Esophagus muscularis mucosa (tissue), 3 donors: Measurements from ENCODE around the gene LGALS7B.
"Not testable (repeated sequence)": the region's sequence is repeated elsewhere in the genome, so short reads cannot be mapped to it uniquely, and the experiment has no call there.

ENCODE experiments used
- EP300 ChIP-seq: sonication (generic); formaldehyde crosslinking; IDR thresholded peaks from one replicate; pipeline ENCODE4 v1.6.1; 2017; ENCODE audit warnings: antibody characterized with exemption
- TF ChIP-seq, protein P1 (sequence below), 3 experiments: fragments of 200-600 bp in 2 of 3; fragments of 450-650 bp in 1 of 3; sonication (generic) in 2 of 3; IDR thresholded peaks; one replicate each; pipeline ENCODE4 v1.5.1; 2017 to 2019; ENCODE audit warnings: antibody characterized with exemption in 3 of 3, mild to moderate bottlenecking in 2 of 3, moderate library complexity in 1 of 3

DNA sequence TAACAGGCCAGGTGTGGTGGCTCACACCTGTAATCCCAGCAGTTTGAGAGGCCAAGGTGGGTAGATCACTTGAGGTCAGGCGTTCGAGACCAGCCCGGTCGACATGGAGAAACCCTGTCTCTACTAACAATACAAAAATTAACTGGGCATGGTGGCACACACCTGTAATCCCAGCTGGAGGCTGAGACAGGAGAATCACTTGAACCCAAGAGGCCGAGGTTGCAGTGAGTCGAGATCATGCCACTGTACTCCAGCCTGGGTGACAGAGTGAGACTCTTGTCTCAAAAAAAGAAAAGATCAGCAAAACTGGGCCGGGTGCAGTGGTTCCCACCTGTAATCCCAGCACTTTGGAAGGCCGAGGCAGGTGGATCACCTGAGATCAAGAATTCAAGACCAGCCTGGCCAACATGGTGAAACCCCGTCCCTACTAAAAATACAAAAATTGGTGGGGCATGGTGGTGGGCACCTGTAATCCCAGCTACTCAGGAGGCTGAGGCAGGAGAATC, 27.1 kb upstream of the LGALS7B start:
- TF ChIP-seq, protein P1, sequence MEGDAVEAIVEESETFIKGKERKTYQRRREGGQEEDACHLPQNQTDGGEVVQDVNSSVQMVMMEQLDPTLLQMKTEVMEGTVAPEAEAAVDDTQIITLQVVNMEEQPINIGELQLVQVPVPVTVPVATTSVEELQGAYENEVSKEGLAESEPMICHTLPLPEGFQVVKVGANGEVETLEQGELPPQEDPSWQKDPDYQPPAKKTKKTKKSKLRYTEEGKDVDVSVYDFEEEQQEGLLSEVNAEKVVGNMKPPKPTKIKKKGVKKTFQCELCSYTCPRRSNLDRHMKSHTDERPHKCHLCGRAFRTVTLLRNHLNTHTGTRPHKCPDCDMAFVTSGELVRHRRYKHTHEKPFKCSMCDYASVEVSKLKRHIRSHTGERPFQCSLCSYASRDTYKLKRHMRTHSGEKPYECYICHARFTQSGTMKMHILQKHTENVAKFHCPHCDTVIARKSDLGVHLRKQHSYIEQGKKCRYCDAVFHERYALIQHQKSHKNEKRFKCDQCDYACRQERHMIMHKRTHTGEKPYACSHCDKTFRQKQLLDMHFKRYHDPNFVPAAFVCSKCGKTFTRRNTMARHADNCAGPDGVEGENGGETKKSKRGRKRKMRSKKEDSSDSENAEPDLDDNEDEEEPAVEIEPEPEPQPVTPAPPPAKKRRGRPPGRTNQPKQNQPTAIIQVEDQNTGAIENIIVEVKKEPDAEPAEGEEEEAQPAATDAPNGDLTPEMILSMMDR (IDR thresholded peaks at IDR 0.05) = not testable (repeated sequence)
- TF ChIP-seq EP300 = not testable (repeated sequence)
